SK-N-SH treated with all-trans-retinoic acid at 6 μM for 48 hours (cell line): ENCODE measurements around the gene GTF2IRD1.

Experiments
- BACH2 ChIP-seq: fragments of 250-450 bp; sonication (Bioruptor Pico); IDR thresholded peaks from 2 replicates; pipeline ENCODE4 v1.9.0; 2021; ENCODE audit warnings: mild to moderate bottlenecking, borderline replicate concordance
- CSRNP3 ChIP-seq: fragments of 250-450 bp; sonication (Bioruptor Pico); IDR thresholded peaks from 2 replicates; pipeline ENCODE4 v1.5.1; 2021; ENCODE audit warnings: mild to moderate bottlenecking, moderate library complexity
- OSR1 ChIP-seq: fragments of 250-450 bp; sonication (Bioruptor Pico); IDR thresholded peaks from 2 replicates; pipeline ENCODE4 v1.8.0; 2022; ENCODE audit warnings: moderate library complexity, mild to moderate bottlenecking, inconsistent platforms
- POU6F1 ChIP-seq: fragments of 250-450 bp; sonication (Bioruptor Pico); IDR thresholded peaks from 2 replicates; pipeline ENCODE4 v1.8.0; 2021; ENCODE audit warnings: low read depth, mild to moderate bottlenecking, moderate library complexity, borderline replicate concordance
- PPARA ChIP-seq: fragments of 250-450 bp; sonication (Bioruptor Pico); IDR thresholded peaks from 2 replicates; pipeline ENCODE4 v1.5.0; 2020; ENCODE audit warnings: mild to moderate bottlenecking, borderline replicate concordance
- RARB ChIP-seq: fragments of 250-450 bp; sonication (Bioruptor Pico); IDR thresholded peaks from 2 replicates; pipeline ENCODE4 v1.8.0; 2021; ENCODE audit warnings: mild to moderate bottlenecking, moderate library complexity
- ZFP3 ChIP-seq: fragments of 250-450 bp; sonication (Bioruptor Pico); IDR thresholded peaks from 2 replicates; pipeline ENCODE4 v1.5.0; 2020; ENCODE audit warnings: mild to moderate bottlenecking, moderate library complexity
- ZNF565 ChIP-seq: fragments of 450-650 bp; formaldehyde crosslinking; conservative IDR thresholded peaks from 2 replicates; pipeline ENCODE4 v1.5.0; 2020; ENCODE audit warnings: low read depth, mild to moderate bottlenecking, moderate library complexity

GRCh38 chr7:74617180-74617744 lies 163.6 kb downstream of the GTF2IRD1 start:
- no peak for TF ChIP-seq ZFP3 (CRISPR knock-in tag)
- TF ChIP-seq RARB (CRISPR knock-in tag), result no peak
- TF ChIP-seq OSR1 (CRISPR knock-in tag), result no peak
- TF ChIP-seq POU6F1, result no peak
- no peak for TF ChIP-seq CSRNP3 (CRISPR knock-in tag)
- TF ChIP-seq BACH2 (CRISPR knock-in tag), result no peak
- no peak for TF ChIP-seq ZNF565 (CRISPR knock-in tag)
- no peak for TF ChIP-seq PPARA (CRISPR knock-in tag)
